ENCODE data around the gene ZNF883. TPM values are rescaled to one million over a fixed set of nuclear protein-coding genes. Genes with fewer than 3 reads are reported as not detected.

The ZNF883 gene
- total RNA-seq, 4 donors from 2014 or later = 0.84 to 2.4 (median 1.1) TPM

DNA sequence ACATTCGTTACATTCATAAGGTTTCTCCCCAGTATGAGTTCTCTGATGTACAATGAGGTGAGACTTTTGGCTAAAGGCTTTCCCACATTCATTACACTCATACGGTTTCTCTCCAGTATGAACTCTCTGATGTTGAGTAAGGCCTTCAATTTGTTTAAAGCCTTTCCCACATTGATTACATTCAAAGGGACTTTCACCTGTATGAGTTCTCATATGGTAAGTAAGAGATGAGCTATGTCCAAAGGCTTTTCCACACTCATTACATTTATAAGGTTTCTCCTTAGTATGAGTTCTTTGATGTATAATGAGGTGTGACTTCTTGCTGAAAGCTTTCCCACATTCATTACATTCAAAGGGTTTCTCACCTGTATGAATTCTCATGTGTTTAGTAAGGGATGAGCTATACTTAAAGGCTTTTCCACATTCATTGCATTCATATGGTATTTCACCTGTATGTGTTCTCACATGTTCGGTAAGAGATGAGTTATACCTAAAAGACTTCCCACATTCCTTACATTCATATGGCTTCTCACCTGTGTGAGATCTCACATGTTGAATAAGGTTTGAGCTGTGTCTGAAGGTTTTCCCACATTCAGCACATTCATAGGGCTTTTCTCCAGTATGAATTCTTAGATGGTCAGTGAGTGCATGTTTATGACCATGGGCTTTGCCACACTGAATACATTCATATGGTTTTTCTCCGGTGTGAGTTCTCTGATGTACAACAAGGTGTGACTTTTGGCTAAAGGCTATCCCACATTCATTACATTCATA, 31.1 kb upstream of the ZNF883 start:
- WGBS, 2 donors = 96 to 98% methylated on average over 4 of the region's 4 CpGs
- TF ChIP-seq EP300 (IDR thresholded peaks at IDR 0.05) = no peak
- no peak for TF ChIP-seq POLR2A (IDR thresholded peaks at IDR 0.05)
- TF ChIP-seq CTCF (IDR thresholded peaks at IDR 0.05) = no peak
- Histone ChIP-seq H3K4me3 (no peak overlapping the region), H3K9me3 (peaks cover 18 to 100% (median 66%) of the 10 kb centered on the region in 4 donors), H3K27ac (no peak overlapping the region), H3K27me3 (no peaks in the 10 kb centered on the region), H3K36me3 (peaks cover 0 to 86% (median 4%) of the 10 kb centered on the region in 3 donors), H3K4me1 (no peaks in the 10 kb centered on the region)
- DNase-seq (ENCODE audit: low spot score in 2 of 2) = no peak

- Histone ChIP-seq H3K4me3 (no peak overlapping the region), H3K9me3 (peaks cover 0 to 90% (median 19%) of the 10 kb centered on the region in 4 donors), H3K36me3 (peaks cover 0 to 43% (median 0%) of the 10 kb centered on the region in 3 donors), H3K27me3 (no peaks in the 10 kb centered on the region), H3K27ac (no peak overlapping the region), H3K4me1 (no peaks in the 10 kb centered on the region)
- TF ChIP-seq EP300 (IDR thresholded peaks at IDR 0.05) (no peak), POLR2A (IDR thresholded peaks at IDR 0.05) (no peak), CTCF (IDR thresholded peaks at IDR 0.05) (no peak)
- 72 to 82% methylated on average over 1 of the region's 1 CpG for WGBS, 2 donors
- DNase-seq (ENCODE audit: low spot score in 2 of 2) = no peak
Measured at GRCh38 chr9:113026200-113026599, 14.2 kb upstream of the ZNF883 start.

- no peak for DNase-seq (ENCODE audit: low spot score in 2 of 2)
- peaks cover 0 to 98% (median 24%) of the 10 kb centered on the region in 4 donors for H3K9me3 ChIP-seq
- TF ChIP-seq EP300 (IDR thresholded peaks at IDR 0.05) = no peak
- H3K4me3 ChIP-seq = no peak overlapping the region
- 92 to 95% methylated on average over 3 of the region's 3 CpGs for WGBS, 2 donors
- H3K27me3 ChIP-seq = no peaks in the 10 kb centered on the region
- peaks cover 0 to 10% (median 0%) of the 10 kb centered on the region in 3 donors for H3K36me3 ChIP-seq
- H3K4me1 ChIP-seq = no peaks in the 10 kb centered on the region
- H3K27ac ChIP-seq = no peak overlapping the region
Measured at GRCh38 chr9:113018247-113018646, 6.3 kb upstream of the ZNF883 start.

GRCh38 chr9:113012492-113012891, 500 bp upstream of the ZNF883 start:
- TF ChIP-seq POLR2A (IDR thresholded peaks at IDR 0.05) (no peak), CTCF (IDR thresholded peaks at IDR 0.05) (no peak), EP300 (IDR thresholded peaks at IDR 0.05) (no peak)
- WGBS, 2 donors = 28 to 30% methylated on average over 9 of the region's 9 CpGs

GRCh38 chr9:113005777-113006176, 6.2 kb downstream of the ZNF883 start:
- no peaks in the 10 kb centered on the region for H3K4me1 ChIP-seq
- no peak for TF ChIP-seq CTCF (IDR thresholded peaks at IDR 0.05)
- peaks cover 0 to 78% (median 0%) of the 10 kb centered on the region in 3 donors for H3K36me3 ChIP-seq
- no peak overlapping the region for H3K27ac ChIP-seq
- no peak overlapping the region for H3K4me3 ChIP-seq
- H3K9me3 ChIP-seq = peaks cover 0 to 82% (median 17%) of the 10 kb centered on the region in 4 donors
- no peak for DNase-seq (ENCODE audit: low spot score in 2 of 2)
- no peaks in the 10 kb centered on the region for H3K27me3 ChIP-seq
- WGBS, 2 donors = 50 to 69% methylated on average over 1 of the region's 1 CpG

More at GRCh38 chr9:113012492-113012891, 500 bp upstream of the ZNF883 start:
- Histone ChIP-seq H3K9me3 (peaks cover 0 to 90% (median 21%) of the 10 kb centered on the region in 4 donors), H3K27ac (no peak overlapping the region), H3K4me3 (peak overlapping the region in 1 of 4 donors; percentile 33), H3K4me1 (no peaks in the 10 kb centered on the region), H3K27me3 (no peaks in the 10 kb centered on the region), H3K36me3 (peaks cover 0 to 49% (median 0%) of the 10 kb centered on the region in 3 donors)
- DNase-seq (ENCODE audit: low spot score in 2 of 2) = no peak
